Retina (tissue), 1 donor: ENCODE results near the gene BARHL2.

Experiments used
- DNase-seq: peaks from one replicate; pipeline ENCODE4 v3.0.0-alpha.2; 2016

BARHL2 gene

DNA sequence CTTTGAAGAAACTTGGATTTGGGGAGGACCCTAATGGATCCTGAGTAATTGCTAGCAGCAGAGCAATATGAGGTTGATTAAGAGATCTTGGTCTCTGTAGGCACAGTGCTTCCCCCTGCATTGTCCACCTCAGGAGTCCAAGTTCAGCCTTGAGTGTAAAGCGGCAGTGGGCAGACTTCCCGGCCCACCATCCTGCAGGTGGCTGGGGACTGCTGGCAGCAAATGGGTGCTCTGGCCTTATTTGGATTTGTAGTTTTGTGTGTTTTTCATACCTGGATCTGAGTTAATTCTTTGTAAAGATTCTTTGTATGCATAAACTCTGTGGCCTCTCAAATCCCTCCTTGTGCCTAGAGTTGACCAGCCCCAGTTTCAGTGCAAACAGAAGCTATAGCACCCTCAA lies 7.6 kb downstream of the BARHL2 start:
- peak; percentile 21 for DNase-seq

DNA sequence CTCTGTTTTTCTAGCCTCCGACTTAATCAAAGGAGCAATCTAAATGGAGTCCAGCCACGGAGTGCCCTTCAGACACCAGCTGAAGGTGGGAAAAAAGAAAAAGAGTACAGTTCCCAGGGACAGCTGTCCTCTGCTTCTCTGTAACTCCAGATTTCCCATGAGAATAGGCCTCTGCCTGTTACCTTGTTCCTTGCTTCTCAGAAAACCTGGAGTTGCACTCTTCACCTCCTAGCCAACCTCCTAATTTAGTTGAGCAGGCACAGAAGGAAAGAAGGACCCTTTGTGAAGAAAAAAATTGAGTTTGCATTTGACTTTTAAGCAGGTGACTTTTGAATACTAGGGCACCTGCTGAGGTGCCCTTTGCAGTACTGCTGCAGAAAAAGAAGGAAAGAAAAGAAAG lies 8.3 kb downstream of the BARHL2 start:
- DNase-seq, result no peak

DNA sequence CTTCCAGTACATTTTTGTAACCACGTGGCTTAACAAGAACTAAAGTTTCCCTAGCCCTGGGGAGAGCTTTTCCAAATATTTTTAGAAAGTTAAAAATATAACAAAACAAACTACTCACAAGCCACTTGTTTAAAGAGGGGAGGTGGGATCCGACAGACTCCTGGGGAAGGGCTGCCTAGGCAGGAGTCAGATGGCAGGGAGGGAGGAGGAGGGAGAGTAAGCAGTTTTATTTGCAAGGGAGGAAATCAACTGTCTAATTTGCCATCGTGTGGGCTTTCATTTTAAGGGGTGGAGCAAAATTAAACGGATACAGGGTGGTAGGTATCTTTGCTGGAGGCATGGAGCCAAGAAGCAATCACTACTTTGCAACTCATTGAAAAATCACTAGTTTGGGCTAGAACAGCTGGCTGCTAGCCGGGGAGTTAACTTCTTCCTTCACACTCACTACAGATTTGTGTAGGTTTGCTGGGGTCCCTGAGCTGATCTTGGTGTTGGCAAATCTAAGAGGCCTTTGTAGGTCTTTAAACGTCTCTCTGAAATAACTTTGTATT lies 8.8 kb downstream of the BARHL2 start:
- DNase-seq, result peak; percentile 31

DNA sequence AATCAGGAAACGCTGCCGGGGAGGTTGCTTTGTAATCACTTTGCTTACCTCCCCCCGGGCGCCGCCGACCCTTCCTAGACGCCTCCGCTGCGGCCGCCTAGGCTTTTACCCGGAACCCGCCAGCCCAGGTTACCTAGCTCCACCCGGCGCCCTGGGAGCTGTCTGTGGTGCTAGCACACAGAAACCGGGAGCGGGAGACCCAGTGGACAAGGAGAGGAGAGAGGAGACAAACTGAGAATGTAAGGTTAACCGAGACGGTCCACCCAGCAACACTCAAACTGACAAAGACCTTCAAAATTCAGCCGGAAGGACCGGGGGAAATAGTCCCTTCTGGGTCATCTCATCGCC lies 9.8 kb downstream of the BARHL2 start:
- DNase-seq, result peak; percentile 80

DNA sequence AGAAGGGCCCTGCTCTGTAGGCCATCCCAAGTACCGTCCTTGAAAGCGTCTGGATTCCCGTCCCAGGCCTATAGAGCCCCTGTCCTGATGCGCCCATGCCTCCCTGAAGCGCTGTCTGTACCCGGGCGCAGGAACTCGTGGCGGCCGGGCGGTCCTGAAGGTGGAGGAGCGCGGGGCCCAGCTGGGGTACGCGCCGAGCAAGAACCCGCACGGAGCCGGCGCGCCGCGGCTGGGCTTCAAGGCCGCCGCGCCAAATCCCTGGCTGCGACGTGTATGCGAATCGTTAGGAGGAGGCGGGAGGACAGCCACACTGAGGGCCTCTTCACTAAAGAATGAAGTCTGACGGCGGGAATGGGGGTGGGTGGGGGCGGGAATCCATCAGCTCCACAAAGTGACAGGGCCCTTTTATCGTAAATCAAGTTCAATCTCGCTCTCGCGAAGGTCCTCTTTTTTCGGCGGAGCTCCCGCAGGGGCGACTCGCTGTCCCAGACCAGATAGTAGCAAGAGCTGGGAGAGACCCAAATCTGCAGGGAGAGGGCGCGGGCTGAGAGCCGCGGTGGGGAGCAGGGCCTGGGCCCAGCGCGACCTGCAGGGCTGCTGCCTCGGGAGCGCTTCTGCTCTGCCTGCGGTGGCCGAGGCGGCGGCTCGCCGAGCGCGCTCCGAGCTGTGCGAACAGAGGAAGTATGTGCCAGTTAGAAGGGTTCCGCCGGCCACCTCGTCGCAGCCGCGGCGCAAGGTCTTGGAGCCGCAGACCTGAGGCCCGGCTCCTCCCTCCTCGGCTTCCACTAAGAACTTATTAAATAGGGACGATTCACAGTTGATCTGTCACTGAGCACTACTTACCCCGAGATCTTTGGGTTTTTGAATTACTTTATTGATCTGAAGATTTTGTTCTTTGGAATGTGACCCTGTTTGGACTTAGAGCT lies 10.4 kb downstream of the BARHL2 start:
- DNase-seq, result peak; percentile 87

DNA sequence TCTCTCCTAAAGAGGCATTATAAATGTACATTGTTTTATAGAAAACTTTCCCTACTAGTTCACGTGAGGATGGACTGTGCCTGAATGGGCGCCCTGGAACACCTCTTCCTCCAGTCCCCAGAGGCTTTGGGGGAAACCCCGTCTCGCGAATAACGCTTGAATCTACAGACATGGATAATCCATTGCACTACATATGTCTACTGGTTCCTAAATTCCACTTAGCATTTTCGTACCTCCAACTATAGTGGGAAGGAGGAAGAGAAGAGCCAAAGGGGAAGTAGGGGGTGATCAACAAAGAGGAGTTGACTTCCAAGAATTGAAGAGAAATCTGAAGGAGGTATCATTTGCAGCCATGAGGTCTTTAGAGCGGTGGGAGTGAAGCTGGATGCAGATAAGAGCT lies 11.1 kb downstream of the BARHL2 start:
- no peak for DNase-seq

DNA sequence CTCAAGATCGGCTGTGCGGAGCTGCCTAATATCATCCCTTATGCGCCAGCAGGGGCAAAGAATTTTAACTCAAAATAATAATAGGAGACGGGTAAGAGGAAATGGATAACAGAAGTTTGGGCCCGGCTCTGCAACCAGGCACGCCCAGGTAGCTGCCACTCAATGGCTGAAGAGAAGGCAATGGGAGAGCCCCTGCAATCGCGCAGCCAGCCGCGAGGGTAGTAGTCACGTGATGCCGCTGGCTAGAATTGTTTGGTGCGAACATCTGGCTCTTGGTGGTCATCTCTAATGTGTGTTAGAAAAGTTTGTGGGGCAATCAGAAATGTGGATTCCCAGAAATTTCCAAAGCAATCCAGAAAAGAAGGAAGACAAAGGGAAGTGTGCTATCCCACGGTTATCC lies 12.3 kb downstream of the BARHL2 start:
- peak; percentile 49 for DNase-seq

DNA sequence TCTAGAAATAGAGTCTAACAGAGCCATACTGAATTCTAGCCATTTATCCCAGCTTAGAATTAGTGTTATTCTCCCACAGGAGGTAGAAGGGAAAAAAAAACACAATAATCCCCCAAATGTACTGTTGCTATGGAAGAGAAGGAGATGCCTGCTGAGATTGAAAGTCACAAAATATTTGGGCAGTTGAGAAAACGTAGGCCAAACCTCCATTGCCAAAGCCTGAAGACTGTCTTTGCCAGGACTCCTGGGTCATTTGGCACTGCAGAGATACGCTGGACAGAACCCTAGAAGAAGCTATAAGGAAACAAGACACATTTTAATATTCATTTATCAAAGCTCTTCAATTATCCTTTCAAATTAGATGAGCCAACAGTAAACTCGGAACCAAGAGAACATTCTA lies 22.3 kb downstream of the BARHL2 start:
- DNase-seq, result no peak

DNA sequence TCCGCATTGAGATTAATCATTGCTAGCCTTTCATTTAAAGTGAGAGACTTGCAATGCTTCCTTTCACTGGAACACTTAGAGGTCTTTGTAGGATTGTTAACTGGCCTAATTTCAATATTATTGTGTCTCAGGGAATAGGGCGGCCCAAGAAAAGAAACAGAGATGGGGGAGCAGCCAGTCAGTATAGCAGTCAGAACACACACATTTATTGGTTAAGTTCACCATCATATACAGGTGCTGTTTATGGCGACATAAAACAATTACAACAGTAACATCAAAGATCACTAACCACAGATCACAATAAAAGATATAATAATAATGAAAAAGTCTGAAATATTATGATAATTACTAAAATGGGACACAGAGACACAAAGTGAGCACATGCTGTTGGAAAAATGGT lies 29.4 kb downstream of the BARHL2 start:
- DNase-seq, result no peak

DNA sequence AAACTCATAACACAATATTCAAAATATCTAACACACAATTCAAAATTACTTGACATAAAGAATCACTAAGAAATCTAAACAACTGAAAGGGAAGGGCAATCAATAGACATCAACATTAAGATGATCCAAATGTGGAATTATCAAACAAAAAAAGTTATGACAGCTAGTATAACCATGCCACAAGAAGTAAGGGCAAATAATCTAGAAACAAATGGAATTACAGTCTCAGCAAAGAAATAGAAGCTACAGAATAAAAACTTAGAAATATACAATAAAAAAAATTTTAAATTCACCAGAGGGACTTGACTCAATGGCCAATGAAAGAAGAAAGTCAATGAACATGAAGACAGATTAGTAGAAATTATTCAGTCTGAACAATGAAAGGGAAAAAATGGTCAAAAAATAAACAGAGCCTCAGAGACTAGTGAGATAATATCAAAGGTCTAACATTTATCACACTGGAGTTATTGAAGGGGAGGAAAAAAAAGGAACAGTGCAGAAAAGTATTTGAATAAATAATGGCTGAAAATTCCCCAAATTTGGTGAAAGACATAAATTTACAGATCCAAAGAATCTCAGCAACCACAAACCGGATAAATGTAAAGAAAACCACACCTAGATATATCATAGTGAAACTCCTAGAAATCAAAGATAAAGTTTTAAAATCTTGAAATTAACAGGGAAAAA lies 41.8 kb downstream of the BARHL2 start:
- no peak for DNase-seq

DNA sequence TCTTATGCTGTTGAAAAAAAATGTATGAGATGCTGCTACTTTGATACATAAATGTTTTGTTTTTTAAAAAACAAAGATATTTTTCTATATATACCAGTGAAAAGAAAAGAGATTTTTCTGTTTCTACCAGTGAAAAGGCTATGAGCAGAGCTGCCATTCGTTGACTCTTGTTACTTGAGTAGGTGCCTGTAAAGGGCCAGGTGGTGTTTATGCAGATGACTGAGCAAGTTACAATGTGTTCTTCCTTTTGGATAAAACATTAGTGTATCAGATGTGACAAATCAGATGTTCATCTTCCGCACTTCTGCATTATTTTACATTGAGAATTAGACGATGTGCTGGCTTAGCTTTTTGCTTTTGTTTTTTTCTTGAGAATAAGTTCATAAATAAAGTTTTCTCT lies 45.4 kb downstream of the BARHL2 start:
- peak; percentile 4 for DNase-seq

DNA sequence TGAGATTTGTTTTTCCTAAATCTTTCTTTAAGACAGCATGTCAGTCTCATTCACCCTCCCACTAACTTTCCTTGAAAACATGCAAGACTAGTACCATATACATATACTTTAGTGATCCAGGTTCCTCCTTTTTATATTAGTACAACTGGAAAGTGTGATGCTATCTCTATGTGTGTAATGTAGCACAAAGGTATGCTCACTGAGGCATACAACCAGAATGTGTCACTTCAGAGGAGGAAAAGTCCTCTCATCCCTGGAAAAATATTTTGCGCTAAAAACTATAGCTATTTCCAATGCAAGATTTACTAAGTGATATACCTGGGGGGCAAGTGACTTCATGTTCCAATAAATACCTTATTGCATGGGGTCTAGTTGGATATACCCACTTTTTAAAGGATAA lies 45.9 kb downstream of the BARHL2 start:
- no peak for DNase-seq
